NCI-H748 treated with DMSO at 0.1 percent for 48 hours (cell line): ENCODE results near the gene OTOF.
A peak's percentile ranks its signal among the peaks of the same experiment; 100 is the strongest.

ENCODE experiments used
- DNase-seq: peaks from one replicate; lab custom pipeline; 2025; lab: John Stamatoyannopoulos, UW

The OTOF gene

GRCh38 chr2:26477911-26478253 is at the start of gene OTOF:
Gene OTOF (minus strand): TSS chr2:26478124.
- DNase-seq: no peak

GRCh38 chr2:26526589-26526988 is 48.7 kb upstream of the OTOF start:
- DNase-seq: no peak

GRCh38 chr2:26526105-26526504 is 48.2 kb upstream of the OTOF start:
- DNase-seq: no peak

DNA sequence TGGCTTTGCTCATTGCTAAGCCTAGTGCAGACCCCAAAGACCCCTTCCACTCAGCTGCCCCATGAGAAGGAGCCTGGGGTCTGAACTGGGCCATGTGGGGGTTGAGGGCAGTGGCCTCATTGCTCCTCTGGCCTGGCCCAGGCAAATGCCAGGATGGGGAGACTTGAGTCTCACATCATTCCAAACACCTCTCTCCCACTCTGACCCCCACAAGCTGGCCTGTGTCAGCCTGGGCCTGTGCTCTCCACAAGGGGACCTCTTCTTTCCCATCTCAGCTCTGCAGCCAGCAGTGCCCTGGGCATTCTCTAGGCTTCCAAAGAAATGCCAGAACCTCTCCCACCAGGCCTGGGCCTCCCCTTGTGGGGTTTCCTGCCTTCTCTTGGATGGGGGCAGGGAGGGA is 45.8 kb upstream of the OTOF start:
- no peak for DNase-seq

DNA sequence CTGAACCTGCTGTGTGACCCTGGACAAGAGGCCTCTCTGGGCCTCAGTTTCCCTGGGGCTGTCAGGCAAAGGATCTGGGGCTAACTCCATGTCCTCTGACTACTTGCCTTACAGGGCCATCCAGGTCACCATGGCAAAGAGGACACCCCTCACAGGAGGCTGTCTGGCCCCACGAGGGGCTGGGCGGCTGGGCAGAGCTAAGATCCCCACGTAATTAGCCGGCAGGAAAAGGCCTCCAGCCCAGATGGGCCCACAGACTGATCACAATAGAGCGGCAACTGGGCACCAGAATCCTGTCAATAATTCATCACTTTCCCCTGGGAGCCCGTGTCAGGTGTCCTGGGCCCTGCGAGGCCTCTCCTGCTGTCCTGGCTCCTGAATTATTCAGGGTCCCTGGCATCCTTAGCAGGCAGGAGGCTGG is 44.8 kb upstream of the OTOF start:
- DNase-seq: no peak

DNA sequence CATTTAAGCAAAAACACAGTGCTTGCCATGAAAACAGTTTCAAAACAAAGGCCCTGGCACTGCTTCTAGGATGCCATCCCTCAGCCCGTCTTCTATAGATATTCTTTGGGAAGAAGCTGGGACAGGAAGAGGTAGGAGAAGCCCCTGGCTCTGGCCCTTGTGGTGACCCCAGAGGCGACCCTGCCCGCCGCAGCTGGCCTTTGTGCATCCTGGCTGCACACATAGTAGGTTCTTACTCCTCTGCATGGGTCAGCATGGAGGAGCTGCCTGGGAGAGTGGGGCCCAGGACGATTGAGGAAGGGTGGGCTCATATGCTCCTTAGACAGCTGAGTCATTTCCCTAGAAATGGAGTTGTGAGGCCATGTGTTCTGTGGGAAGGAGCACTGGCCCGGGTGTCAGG is 44.4 kb upstream of the OTOF start:
- DNase-seq: no peak

DNA sequence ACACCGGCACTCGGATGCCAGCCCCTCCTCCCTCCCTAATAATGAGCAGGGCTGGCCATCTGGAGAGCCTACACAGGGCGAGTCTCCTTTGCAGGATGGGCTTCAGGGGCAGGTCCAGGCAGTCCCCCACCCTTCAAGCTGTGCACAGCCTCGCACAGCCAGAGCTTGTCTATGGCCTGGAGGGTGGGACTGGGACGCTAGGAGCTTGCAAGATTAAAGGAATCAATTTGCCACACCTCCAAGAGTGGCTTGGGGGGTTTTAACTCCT is 43.9 kb upstream of the OTOF start:
- DNase-seq: no peak

DNA sequence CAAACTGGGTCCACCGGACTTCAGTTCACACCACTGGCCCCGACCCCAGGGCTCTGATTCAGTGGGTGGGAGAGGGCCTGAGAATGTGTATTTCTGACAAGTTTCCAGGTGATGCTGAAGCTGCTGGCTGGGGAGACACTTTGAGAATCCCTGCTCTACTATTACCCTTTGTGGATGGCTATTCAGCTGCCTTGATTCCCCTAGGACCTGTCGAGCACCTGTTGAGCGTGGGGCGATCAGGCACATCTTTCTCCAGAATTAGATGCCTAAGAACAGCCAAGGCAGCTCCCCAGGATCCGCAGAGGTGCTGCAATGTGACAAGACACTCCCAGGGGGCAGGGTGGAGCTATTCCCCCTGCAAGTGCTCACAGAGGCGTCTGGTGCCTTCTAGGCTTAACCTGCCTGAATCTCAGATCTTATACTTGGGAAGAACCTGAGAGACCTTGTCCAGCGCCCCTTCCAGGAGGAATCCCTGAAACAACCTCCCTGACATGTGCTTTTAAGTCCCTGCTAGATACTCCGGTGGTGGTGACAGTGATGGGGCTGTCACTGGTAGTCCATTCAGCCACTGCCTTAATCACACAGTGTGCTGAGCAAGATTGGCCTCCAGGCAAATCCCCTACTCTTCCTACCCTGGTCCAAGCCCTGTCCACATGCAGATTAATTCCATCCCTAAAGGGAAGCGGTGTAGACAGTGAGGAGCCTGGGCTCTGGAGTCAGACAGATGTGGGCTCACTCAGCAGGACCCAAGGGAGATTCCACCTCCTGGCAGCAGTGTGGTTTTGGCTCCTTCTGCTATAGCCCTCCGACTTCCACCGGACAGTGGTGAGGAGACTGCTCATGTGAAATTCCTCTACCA is 43.4 kb upstream of the OTOF start:
- no peak for DNase-seq

- DNase-seq: no peak
Measured at GRCh38 chr2:26520148-26520449, 42.2 kb upstream of the OTOF start.

- DNase-seq: no peak
Measured at GRCh38 chr2:26519396-26520147, 41.6 kb upstream of the OTOF start.

DNA sequence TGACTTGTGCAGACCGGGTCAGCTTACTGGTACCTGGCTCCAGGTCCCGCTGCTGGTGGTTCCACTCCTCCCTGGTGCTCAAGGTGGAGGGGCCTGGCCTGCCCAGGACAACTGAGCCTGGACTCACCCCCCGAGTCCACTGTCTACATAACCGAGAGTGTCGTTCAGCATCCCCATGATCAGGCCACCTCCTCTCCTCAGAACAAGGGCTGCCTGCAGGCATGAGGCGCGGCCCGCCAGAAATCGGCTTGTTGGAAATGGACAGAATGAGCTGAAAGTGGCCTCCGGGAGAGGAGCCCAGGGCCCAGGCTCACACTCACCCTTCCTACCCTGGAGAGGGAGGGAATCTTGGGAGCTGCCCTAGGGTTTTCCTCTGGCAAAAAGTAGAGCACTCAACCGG is 38.9 kb upstream of the OTOF start:
- no peak for DNase-seq

- no peak for DNase-seq
Measured at GRCh38 chr2:26516246-26516645, 38.3 kb upstream of the OTOF start.

GRCh38 chr2:26515771-26516170 is 37.8 kb upstream of the OTOF start:
- no peak for DNase-seq

DNA sequence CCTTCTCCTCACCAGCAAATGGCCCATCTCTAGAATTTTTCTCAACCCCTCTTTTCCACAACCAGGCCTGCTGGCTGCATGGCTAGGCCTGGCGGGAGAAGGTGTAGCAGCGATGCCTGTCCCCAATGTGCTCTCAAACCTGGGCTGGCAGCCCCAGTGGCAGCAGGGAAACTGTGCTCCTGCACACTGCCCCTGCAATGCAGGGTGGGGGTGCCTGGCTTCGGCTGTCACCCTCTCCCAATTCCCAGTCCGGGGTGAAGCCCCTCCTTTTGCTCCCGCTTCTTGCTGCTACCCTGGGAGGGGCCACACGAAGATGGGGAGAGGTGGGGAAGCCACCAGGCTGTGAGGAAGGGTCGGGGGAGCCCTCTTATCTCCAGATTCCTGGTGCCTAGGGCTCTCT is 36.1 kb upstream of the OTOF start:
- no peak for DNase-seq

- DNase-seq: no peak
Measured at GRCh38 chr2:26513261-26513660, 35.3 kb upstream of the OTOF start.

GRCh38 chr2:26511466-26511865 is 33.5 kb upstream of the OTOF start:
- DNase-seq: no peak

- DNase-seq: no peak
Measured at GRCh38 chr2:26510344-26510973, 32.5 kb upstream of the OTOF start.

- DNase-seq: no peak
Measured at GRCh38 chr2:26509141-26509540, 31.2 kb upstream of the OTOF start.

DNA sequence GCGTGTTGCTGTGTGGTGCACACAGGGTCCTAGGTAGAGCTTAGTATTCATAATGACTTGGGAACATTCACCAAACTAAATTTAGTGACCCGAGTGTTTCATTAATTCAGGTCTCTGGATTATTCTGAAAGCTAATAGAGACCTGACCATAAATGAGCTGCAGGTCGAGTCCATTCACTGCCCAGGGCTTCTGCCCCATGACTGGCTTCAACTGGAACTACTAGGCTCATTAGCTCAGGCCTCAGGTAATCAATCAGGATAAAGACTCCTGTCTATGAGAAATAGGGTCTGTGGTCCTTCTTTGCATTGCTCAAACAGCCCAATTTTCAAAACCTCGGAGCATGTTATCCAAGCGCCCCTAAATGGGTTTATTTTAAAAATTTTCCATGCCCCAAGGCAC is 30.0 kb upstream of the OTOF start:
- DNase-seq: no peak

- no peak for DNase-seq
Measured at GRCh38 chr2:26507088-26507487, 29.2 kb upstream of the OTOF start.

DNA sequence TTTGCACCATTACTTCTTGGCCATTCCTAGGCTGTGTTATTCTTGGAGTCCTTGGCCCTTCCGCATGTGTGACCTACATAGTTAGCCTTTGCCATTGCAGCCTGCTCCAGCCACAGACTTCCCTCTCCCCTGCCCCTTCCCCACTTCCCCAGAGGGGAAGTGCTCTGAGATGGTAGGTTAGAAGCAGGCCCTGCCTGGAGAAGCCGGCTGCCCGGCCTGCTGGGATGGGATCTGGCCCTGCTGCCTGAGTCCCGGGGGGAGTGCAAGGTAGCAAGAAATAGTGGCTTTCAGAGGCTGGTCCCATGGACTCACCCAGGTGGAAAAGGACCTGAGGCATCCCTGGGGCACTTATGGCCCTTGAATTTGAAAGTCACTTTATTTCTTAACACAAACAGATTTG is 28.4 kb upstream of the OTOF start:
- DNase-seq: no peak

- DNase-seq: no peak
Measured at GRCh38 chr2:26504002-26504401, 26.1 kb upstream of the OTOF start.

DNA sequence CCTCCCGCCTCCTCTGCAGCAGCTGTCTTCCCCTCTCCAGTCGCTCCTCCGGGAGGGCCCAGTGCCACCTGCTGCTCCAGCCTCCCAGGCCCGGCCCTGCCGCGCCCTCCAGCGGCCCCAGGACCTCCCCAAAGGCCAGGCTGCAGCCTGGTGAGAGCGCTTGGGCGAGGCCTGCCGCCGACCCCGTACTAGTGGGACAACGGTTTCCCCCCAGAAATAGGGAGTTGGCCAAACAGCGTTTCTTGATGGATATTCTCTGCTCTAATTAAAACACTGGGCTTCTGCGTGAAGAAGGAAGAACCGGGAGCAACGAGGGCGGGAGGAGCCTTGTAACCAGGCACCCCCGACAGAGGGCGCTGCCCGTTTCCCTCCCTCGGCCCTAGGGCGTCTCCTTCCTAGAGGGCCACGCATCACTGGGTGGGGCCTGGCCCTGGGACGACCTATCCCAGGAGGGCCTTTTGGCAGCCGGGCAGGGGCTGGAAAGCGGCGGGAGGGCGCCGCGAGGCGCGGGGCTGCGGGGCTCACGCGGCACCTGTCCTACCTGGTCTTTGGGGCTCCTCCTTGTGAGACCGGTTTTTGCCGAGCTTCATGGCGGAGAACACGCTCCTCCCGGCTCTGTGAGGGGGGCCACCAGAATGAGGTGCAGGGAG is 25.4 kb upstream of the OTOF start:
- peak; percentile 78 for DNase-seq
